Testis (tissue), 3 donors: ENCODE measurements around the gene MAFB. TPM values are rescaled to one million over a fixed set of nuclear protein-coding genes. Genes with fewer than 3 reads are reported as not detected.

Experiments used
- DNase-seq: peaks from one replicate; pipeline ENCODE4 v3.0.0-alpha.2; 2019
- H3K27ac ChIP-seq, 2 donors: fragments of 200-600 bp; sonication (generic); one replicate each; pipeline ENCODE4 v1.5.1; 2019
- H3K27me3 ChIP-seq: fragments of 200-600 bp; sonication (generic); one replicate; pipeline ENCODE4 v1.5.1; 2019
- H3K36me3 ChIP-seq: fragments of 200-600 bp; sonication (generic); one replicate; pipeline ENCODE4 v1.5.1; 2017; ENCODE audit warnings: low read depth; ENCODE audit errors: missing control alignments
- H3K4me1 ChIP-seq: fragments of 200-600 bp; sonication (generic); one replicate; pipeline ENCODE4 v1.5.1; 2019
- H3K4me3 ChIP-seq, 2 donors: fragments of 200-600 bp; sonication (generic); one replicate each; pipeline ENCODE4 v1.5.1; 2017 to 2019
- H3K9me3 ChIP-seq: fragments of 200-600 bp; sonication (generic); one replicate; pipeline ENCODE4 v1.5.1; 2017
- CTCF ChIP-seq, 3 experiments: fragments of 450-650 bp in 2 of 3; fragments of 200-600 bp in 1 of 3; sonication (generic) in 1 of 3; IDR thresholded peaks; one replicate each; pipeline ENCODE4 v1.5.1; 2016 to 2019; ENCODE audit warnings: antibody characterized with exemption in 3 of 3, mild to moderate bottlenecking in 2 of 3, moderate library complexity in 1 of 3
- POLR2A ChIP-seq: fragments of 450-650 bp; IDR thresholded peaks from one replicate; pipeline ENCODE4 v1.6.1; 2017; ENCODE audit warnings: antibody characterized with exemption, mild to moderate bottlenecking, moderate library complexity
- WGBS, 2 donors: methylation state at CpG; one replicate each; pipeline ENCODE4 v1.1.5; 2018; 5-methylcytosine and 5-hydroxymethylcytosine counted together
- intact Hi-C: fragments of 100-400 bp; cut with DNase I; formaldehyde crosslinking; loops from one replicate; pipeline ENCODE4 v1.15.1; 2023; ENCODE audit warnings: low total_unique reads
- polyA plus RNA-seq: library from polyadenylated mRNA; stranded (reverse); fragments of 350-450 nt; fragmentation: Illumina TruSeq; extraction: RNeasy Lipid Tissue Mini Kit (QIAGEN cat#74804); gene quantifications from one replicate; pipeline ENCODE4 v1.2.3, GENCODE V29; 2014; ENCODE audit warnings: low read depth, low replicate concordance; ENCODE audit not compliant: insufficient read depth
- total RNA-seq, 2 donors: library from RNA; depleted of rRNA; stranded (reverse); fragments of >200 nt; gene quantifications; one replicate each; pipeline ENCODE4 v1.2.3, GENCODE V29; 2016

The MAFB gene
- total and polyA plus RNA-seq, 3 donors from 2014 or later, result 9.3 to 17.7 (median 11.6) TPM

- no peaks in the 10 kb centered on the region for H3K9me3 ChIP-seq
- H3K27ac ChIP-seq, result no peak overlapping the region
- no peaks in the 10 kb centered on the region for H3K27me3 ChIP-seq
- H3K4me1 ChIP-seq, result peaks cover 3% of the 10 kb centered on the region
- no peak for TF ChIP-seq CTCF (IDR thresholded peaks at IDR 0.05)
- TF ChIP-seq POLR2A, result no peak
- WGBS, 2 donors, result 30 to 58% methylated on average over 5 of the region's 5 CpGs
- intact Hi-C loops, result loop anchor here (10.0 kb wide), 1 partner anchor 813 kb away; no protein-coding TSS in a partner anchor
- no peak overlapping the region for H3K4me3 ChIP-seq
- H3K36me3 ChIP-seq, result no peaks in the 10 kb centered on the region
- DNase-seq, result no peak
These were observed 8.5 kb upstream of the MAFB start for GRCh38 chr20:40697541-40697940.

- no peak overlapping the region for H3K27ac ChIP-seq
- DNase-seq, result no peak
- H3K9me3 ChIP-seq, result no peaks in the 10 kb centered on the region
- no peaks in the 10 kb centered on the region for H3K36me3 ChIP-seq
- H3K27me3 ChIP-seq, result no peaks in the 10 kb centered on the region
- H3K4me1 ChIP-seq, result peaks cover 8% of the 10 kb centered on the region
- no peak overlapping the region for H3K4me3 ChIP-seq
- intact Hi-C loops, result loop anchor here (10.0 kb wide), 1 partner anchor 810 kb away; no protein-coding TSS in a partner anchor
- TF ChIP-seq CTCF (IDR thresholded peaks at IDR 0.05) (no peak), POLR2A (no peak)
These were observed 6.2 kb upstream of the MAFB start for GRCh38 chr20:40695214-40695613.

DNA sequence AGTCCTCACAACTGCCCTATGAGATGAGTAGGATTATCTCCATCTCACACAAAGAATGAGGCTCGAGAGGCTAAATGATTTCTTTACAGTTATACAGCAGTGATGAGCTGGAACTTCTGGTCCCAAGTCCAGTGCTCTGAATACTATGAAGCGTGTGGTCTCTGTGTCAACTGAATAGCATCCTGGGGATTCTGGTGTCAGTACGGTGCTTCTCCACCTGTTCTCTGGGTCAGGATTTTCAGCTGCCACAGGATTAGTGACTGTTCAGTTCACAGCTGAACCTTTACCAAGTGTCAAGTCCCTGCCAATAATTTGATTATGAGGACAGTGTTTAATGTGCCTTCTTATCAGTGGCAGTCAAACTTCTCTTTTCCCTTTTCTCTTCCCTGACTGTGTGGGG is 5.2 kb upstream of the MAFB start:
- H3K27me3 ChIP-seq, result no peaks in the 10 kb centered on the region
- DNase-seq, result no peak
- no peaks in the 10 kb centered on the region for H3K9me3 ChIP-seq
- intact Hi-C loops, result loop anchor here (10.0 kb wide), 1 partner anchor 809 kb away; no protein-coding TSS in a partner anchor
- H3K4me3 ChIP-seq, result no peak overlapping the region
- peaks cover 10% of the 10 kb centered on the region for H3K4me1 ChIP-seq
- H3K27ac ChIP-seq, result no peak overlapping the region
- TF ChIP-seq POLR2A (no peak), CTCF (IDR thresholded peaks at IDR 0.05) (no peak)
- WGBS, 2 donors, result 84 to 94% methylated on average over 3 of the region's 3 CpGs
- no peaks in the 10 kb centered on the region for H3K36me3 ChIP-seq

- no peaks in the 10 kb centered on the region for H3K9me3 ChIP-seq
- WGBS, 2 donors, result 33 to 35% methylated on average over 51 to 52 of the region's 52 CpGs
- no peaks in the 10 kb centered on the region for H3K36me3 ChIP-seq
- TF ChIP-seq POLR2A, result no peak
- TF ChIP-seq CTCF (IDR thresholded peaks at IDR 0.05), result no peak
- DNase-seq, result no peak
- H3K4me3 ChIP-seq, result no peak overlapping the region
- H3K27ac ChIP-seq, result no peak overlapping the region
- no peaks in the 10 kb centered on the region for H3K27me3 ChIP-seq
- H3K4me1 ChIP-seq, result peaks cover 7% of the 10 kb centered on the region
- intact Hi-C loops, result loop anchor here (10.0 kb wide), 1 partner anchor 808 kb away; no protein-coding TSS in a partner anchor
These were observed 3.4 kb upstream of the MAFB start for GRCh38 chr20:40692240-40693011.
